H1 (cell line): Measurements from ENCODE around the gene HLX. TPM values are rescaled to one million over a fixed set of nuclear protein-coding genes. Genes with fewer than 3 reads are reported as not detected.

Experiments
- HDAC6 ChIP-seq: IDR thresholded peaks from one replicate; pipeline ENCODE4 v1.7.1; 2012; ENCODE audit warnings: low read depth, mild to moderate bottlenecking, inconsistent platforms, low read length, moderate library complexity
- POU5F1 ChIP-seq: IDR thresholded peaks from 2 replicates; pipeline ENCODE4 v1.6.1; 2011; ENCODE audit warnings: low read depth, mild to moderate bottlenecking, low read length, moderate library complexity
- SP1 ChIP-seq: IDR thresholded peaks from 2 replicates; pipeline ENCODE4 v1.6.1; 2011; ENCODE audit warnings: low read depth, low read length
- polyA plus RNA-seq, 7 experiments: library from polyadenylated mRNA; depleted of rRNA in 3 of 7; stranded (reverse) in 5 of 7; unstranded in 2 of 7; fragments of >200 nt in 5 of 7; fragments of 200-250 nt in 2 of 7; gene quantifications; 1 replicate in 5 of 7; 2 replicates in 1 of 7; 4 replicates in 1 of 7; pipeline versions ENCODE4 v1.2.1 to v1.2.3, GENCODE V29; 2011 to 2013; ENCODE audit warnings: missing spikeins in 2 of 7, mixed read lengths in 2 of 7
- total RNA-seq: library from RNA; stranded (reverse); fragmentation: NEBNext Ultra II Directional; extraction: Animal tissue kit (Norgen Biotek cat#: 25700); gene quantifications from 2 replicates; pipeline ENCODE4 v1.2.1, GENCODE V29; 2021
- TF ChIP-seq, protein P1 (sequence below): fragments of 300-600 bp; sonication (generic); IDR thresholded peaks from 2 replicates; pipeline ENCODE4 v1.7.1; 2012; ENCODE audit warnings: low read length, moderate library complexity, mild to moderate bottlenecking, inconsistent platforms; ENCODE audit not compliant: insufficient replicate concordance

Gene HLX
- total and polyA plus RNA-seq, 2 of the 8 experiments (the other 6 are each of a cell fraction or from before 2014, with no cell fraction given), result 0.11 to 0.30 TPM

DNA sequence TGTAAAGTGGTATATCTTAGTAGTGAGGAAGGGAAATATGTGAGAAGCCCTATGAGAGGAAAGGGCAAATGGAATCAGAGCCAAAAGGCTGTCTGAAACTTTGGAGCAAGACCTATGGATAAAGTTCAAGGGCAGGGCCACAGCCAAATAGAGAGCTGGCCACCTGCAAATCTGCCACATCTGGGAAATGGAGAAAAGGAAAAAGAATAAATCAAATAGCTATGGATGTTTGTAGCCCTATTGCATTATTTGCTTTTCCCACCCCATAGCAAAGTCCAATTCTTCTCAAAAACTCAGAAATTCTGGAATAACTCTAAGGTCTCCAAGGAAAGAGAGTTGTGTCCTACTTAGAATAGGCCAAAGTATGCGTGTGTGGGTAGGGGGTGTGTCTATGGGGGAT is 4.0 kb upstream of the HLX start (continued):
- TF ChIP-seq POU5F1 (no peak), HDAC6 (no peak), SP1 (no peak)
- TF ChIP-seq, protein P1, sequence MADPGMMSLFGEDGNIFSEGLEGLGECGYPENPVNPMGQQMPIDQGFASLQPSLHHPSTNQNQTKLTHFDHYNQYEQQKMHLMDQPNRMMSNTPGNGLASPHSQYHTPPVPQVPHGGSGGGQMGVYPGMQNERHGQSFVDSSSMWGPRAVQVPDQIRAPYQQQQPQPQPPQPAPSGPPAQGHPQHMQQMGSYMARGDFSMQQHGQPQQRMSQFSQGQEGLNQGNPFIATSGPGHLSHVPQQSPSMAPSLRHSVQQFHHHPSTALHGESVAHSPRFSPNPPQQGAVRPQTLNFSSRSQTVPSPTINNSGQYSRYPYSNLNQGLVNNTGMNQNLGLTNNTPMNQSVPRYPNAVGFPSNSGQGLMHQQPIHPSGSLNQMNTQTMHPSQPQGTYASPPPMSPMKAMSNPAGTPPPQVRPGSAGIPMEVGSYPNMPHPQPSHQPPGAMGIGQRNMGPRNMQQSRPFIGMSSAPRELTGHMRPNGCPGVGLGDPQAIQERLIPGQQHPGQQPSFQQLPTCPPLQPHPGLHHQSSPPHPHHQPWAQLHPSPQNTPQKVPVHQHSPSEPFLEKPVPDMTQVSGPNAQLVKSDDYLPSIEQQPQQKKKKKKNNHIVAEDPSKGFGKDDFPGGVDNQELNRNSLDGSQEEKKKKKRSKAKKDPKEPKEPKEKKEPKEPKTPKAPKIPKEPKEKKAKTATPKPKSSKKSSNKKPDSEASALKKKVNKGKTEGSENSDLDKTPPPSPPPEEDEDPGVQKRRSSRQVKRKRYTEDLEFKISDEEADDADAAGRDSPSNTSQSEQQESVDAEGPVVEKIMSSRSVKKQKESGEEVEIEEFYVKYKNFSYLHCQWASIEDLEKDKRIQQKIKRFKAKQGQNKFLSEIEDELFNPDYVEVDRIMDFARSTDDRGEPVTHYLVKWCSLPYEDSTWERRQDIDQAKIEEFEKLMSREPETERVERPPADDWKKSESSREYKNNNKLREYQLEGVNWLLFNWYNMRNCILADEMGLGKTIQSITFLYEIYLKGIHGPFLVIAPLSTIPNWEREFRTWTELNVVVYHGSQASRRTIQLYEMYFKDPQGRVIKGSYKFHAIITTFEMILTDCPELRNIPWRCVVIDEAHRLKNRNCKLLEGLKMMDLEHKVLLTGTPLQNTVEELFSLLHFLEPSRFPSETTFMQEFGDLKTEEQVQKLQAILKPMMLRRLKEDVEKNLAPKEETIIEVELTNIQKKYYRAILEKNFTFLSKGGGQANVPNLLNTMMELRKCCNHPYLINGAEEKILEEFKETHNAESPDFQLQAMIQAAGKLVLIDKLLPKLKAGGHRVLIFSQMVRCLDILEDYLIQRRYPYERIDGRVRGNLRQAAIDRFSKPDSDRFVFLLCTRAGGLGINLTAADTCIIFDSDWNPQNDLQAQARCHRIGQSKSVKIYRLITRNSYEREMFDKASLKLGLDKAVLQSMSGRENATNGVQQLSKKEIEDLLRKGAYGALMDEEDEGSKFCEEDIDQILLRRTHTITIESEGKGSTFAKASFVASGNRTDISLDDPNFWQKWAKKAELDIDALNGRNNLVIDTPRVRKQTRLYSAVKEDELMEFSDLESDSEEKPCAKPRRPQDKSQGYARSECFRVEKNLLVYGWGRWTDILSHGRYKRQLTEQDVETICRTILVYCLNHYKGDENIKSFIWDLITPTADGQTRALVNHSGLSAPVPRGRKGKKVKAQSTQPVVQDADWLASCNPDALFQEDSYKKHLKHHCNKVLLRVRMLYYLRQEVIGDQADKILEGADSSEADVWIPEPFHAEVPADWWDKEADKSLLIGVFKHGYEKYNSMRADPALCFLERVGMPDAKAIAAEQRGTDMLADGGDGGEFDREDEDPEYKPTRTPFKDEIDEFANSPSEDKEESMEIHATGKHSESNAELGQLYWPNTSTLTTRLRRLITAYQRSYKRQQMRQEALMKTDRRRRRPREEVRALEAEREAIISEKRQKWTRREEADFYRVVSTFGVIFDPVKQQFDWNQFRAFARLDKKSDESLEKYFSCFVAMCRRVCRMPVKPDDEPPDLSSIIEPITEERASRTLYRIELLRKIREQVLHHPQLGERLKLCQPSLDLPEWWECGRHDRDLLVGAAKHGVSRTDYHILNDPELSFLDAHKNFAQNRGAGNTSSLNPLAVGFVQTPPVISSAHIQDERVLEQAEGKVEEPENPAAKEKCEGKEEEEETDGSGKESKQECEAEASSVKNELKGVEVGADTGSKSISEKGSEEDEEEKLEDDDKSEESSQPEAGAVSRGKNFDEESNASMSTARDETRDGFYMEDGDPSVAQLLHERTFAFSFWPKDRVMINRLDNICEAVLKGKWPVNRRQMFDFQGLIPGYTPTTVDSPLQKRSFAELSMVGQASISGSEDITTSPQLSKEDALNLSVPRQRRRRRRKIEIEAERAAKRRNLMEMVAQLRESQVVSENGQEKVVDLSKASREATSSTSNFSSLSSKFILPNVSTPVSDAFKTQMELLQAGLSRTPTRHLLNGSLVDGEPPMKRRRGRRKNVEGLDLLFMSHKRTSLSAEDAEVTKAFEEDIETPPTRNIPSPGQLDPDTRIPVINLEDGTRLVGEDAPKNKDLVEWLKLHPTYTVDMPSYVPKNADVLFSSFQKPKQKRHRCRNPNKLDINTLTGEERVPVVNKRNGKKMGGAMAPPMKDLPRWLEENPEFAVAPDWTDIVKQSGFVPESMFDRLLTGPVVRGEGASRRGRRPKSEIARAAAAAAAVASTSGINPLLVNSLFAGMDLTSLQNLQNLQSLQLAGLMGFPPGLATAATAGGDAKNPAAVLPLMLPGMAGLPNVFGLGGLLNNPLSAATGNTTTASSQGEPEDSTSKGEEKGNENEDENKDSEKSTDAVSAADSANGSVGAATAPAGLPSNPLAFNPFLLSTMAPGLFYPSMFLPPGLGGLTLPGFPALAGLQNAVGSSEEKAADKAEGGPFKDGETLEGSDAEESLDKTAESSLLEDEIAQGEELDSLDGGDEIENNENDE, result no peak
